Stimulated activated CD4-positive, alpha-beta T cell treated with anti-CD3 and anti-CD28 coated beads, Interleukin-15, amount 100 ng/mL, for 24 hours (primary cell): ENCODE results near the gene PTMA.
"Not testable (repeated sequence)": the region's sequence is repeated elsewhere in the genome, so short reads cannot be mapped to it uniquely, and the experiment has no call there.

Experiments
- DNase-seq: peaks from one replicate; pipeline ENCODE4 v3.0.0-alpha.2; 2020

The PTMA gene

GRCh38 chr2:231701456-231702373 lies 6.6 kb upstream of the PTMA start:
- DNase-seq, result no peak

DNA sequence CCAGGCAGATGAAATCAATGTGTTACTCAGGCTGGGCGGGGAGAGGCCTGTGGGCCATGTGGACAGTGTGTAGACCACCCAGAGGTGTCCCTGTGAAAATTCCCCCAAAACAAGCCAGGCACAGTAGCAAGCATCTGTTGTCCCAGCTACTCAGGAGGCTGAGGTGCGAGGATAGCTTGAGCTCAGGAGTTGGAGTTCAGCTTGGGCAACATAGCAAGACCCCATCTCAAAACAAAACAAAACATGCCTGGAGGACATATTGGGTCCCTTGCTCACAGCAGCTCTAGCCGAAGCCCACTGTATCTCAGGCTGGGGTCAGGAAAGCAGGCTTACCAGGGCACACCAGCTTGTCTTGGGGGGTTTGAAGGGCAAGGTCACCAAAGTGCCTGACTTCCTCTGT lies 4.3 kb upstream of the PTMA start:
- no peak for DNase-seq

- DNase-seq, result peak; percentile 98
Measured at GRCh38 chr2:231706731-231707624, 1.3 kb upstream of the PTMA start.

DNA sequence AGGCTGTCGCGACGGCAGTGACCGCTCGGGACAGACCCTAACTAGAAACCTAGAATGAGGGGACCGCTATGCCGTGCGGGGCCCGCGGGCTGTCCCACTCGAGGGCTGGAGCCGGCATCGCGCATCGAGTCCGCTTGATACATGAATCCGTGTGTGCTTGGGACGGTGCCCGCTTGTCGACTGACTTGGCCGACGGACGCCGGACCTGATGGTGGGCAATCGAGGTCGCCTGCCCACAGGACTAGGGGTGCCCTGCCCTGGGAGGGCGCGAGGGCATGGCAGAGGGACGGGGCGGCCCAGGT lies 749 bp upstream of the PTMA start:
- DNase-seq, result peak; percentile 66

DNA sequence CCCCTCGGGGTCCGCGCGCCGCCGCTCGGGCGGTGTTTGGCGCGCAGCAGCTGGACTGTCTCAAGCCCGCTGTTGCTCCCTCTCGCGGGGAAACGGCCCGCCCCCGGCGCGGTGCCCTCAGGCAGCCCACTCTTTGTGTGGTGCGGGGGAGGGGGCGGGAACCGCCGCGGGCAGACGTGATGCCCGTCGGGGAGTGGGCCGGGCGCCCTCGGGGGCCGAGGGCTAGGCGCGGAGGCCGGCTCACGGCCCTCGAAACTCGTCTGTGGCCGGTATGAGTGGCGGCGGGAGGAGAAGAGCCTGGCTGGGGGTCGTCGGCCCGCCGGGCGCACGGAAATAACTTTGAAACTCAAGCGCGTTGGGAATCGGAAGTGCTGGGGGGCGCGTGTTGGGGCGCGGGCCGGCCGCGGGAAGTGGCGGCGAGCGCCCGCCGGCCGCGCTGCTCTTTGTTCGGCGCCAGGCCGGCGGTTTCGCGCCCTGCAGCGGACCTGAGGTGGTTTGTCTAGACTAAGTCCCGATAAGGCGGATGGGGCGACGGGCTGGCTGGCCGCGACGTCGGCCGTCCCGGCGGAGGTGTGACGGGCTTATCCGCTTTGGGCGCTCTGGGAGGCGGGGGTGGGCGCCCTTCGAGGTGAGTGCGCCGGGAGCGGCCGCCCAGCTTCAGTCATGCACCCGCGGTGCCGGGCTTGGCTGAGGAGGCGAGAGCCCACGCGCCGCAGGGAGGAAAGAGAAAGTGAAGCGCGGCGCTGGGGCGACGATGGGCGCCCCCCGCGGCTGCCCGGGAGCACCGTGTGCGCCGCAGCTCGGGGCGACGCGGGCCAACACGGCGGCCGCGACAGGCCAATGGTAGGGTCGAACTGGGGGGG lies 679 bp downstream of the PTMA start:
- peak; percentile 71 for DNase-seq

- DNase-seq, result no peak
Measured at GRCh38 chr2:231709636-231709980, 1.3 kb downstream of the PTMA start.

- DNase-seq, result peak; percentile 81
Measured at GRCh38 chr2:231709981-231710798, 1.9 kb downstream of the PTMA start.

- DNase-seq, result peak; percentile 48
Measured at GRCh38 chr2:231710799-231711676, 2.7 kb downstream of the PTMA start.

GRCh38 chr2:231711677-231712450 lies 3.5 kb downstream of the PTMA start:
- DNase-seq, result peak; percentile 50

GRCh38 chr2:231712451-231713021 lies 4.2 kb downstream of the PTMA start:
- peak; percentile 69 for DNase-seq

GRCh38 chr2:231713406-231713729 lies 5.0 kb downstream of the PTMA start:
- DNase-seq, result not testable (repeated sequence)

DNA sequence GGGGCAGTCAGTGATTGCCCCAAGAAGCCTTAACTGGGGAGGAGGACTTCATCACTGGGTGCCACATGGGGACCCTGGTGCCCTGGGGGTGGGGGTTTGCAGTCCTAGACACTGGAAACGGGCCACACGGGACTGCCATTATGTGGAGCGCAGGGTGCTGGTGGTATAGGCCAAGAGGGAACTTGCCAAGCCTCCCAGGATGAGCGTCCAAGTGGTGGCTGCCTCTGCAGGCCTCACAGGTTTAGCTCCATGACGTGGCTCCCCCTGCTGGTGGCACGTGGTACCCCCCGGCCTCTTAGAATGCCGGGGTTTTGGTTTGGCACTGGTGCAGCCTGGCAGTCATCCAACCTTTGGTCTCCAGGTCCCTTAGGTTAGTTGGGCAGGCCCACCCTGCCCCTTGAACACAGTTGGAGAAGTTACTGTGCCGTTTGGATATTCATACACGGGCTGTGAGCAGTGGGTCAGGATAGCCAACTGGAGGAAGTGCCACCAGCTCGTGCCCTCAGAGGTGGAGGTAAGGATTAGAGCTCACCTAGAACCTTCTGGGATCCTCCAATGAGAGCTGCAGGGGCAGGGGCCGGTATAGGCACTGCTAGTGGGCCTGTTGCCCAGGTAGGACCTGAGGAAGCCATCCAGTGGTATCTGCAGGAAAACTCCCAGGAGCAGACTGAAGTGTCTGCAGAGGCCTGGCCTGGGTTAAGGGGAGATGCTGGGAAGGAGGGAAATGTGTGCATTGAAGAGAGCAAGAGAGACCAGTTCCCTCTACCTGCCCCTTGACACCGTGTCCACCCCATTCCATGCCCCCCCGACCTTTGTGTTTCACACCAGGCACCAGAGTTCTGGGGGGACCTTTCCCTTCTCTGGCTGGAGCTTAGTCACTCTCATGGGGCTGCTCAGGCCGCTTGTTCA lies 5.7 kb downstream of the PTMA start:
- peak; percentile 94 for DNase-seq

DNA sequence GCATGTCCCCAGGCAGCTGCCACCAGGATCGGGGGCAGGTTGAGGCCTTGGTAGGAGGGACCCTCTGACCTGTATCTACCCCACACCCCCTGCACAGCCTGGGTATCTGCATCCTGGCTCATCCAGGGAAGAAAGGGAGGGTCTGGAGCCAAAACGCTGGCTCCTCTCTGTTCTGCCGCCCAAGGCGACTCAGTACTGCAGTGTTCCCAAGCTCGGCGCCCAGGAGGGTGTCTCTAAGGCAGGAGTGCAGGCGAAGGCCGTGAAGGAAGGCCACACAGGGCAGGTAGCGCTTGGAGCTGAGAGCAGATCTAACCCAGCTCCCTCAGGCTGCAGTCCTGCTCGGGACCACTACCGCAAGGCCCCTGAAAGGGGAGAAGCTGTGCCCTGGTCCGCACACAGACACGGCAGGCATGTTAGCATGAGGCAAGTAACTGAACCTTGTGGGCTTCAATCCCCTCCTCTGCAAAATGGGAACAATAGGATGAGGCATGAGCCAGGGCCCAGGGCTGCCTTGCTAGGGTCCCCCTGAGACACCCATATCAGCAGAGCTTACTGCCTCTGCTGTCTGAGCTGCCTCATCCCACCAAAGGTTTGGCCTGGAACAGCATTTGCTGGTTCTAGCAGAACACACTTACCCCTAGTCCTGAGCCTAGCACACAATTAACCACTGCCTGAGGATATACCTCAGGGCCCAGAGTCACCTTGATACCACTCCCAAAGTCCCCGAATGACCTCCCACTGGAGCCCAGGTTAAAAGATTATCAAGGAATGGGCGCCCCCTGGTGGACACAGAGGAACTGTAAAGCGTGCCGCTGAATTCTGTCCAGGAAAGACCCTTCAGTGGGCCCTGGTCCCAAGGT lies 6.5 kb downstream of the PTMA start:
- peak; percentile 91 for DNase-seq

DNA sequence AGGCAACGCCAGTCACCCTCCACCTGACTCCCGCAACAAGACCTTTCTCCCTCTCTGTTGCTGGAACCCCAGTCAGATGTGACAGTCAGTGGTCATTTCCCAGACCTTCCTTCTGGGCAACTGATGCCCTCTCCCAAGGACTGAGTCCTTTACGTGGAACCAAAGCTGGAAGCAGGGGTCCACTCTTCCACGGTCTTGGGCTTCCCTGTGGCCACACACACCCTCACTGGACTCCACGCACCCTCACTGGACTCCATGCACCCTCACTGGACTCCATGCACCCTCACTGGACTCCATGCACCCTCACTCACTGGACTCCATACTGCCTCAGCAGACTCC lies 7.1 kb downstream of the PTMA start:
- no peak for DNase-seq

- peak; percentile 15 for DNase-seq
Measured at GRCh38 chr2:231715988-231716616, 7.8 kb downstream of the PTMA start.

DNA sequence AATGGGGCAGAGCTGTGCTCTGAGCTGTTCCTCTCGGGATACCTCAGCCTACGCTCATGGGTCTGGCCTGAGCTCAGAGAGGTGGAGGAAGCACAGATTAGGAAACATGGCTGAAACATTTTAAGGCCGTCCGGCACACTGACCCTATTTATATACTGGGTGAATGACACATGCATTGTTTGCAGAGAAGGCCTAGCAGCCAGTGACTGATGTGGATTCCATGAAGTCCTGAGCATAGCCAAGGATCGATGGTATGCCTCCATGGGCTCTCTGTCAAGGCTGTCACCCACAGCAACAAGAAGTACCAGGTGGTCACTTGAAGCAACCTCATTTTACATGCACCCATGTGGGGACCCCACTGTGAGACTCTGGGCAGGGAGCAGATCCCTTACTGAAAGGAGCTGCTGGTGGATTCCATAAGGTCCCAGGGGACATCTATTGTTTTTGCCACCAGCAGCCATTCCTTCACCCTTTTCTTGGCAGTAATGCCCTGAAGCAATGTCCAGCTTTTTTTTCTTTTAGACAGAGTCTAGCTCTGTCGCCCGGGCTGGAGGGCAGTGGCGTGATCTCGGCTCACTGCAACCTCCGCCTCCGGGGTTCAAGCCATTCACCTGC lies 8.4 kb downstream of the PTMA start:
- no peak for DNase-seq
